H1 (cell line): ENCODE measurements around the gene CLEC19A. TPM values are rescaled to one million over a fixed set of nuclear protein-coding genes. Genes with fewer than 3 reads are reported as not detected.

Experiments
- CTCF ChIA-PET: fragments of 300-600 bp; sonication (Branson Sonifier 250); formaldehyde crosslinking; loops from one replicate; lab custom pipeline; 2021; ENCODE audit not compliant: partially characterized antibody; lab: Charles Lee
- POLR2A ChIA-PET: fragments of 300-600 bp; sonication (Branson Sonifier 250); formaldehyde crosslinking; loops from one replicate; lab custom pipeline; 2021; ENCODE audit warnings: inconsistent platforms; ENCODE audit not compliant: partially characterized antibody; lab: Charles Lee
- DNase-seq, 2 experiments: peaks; one replicate each; pipeline versions ENCODE4 v3.0.0 to v3.0.0-alpha.2; 2010 to 2022; ENCODE audit warnings: low spot score in 2 of 2, low read depth in 1 of 2, mixed read lengths in 1 of 2
- FAIRE-seq: peaks from 2 replicates; lab custom pipeline; 2011; peaks lifted over from hg19 to GRCh38; lab: Jason Lieb, UNC
- H2AFZ ChIP-seq: 2 replicates; pipeline ENCODE4 v1.8.1; 2012; ENCODE audit warnings: low read length, inconsistent platforms
- H2AK5ac ChIP-seq: 2 replicates; pipeline ENCODE4 v1.6.1; 2013; ENCODE audit warnings: low read depth, low read length
- H2BK120ac ChIP-seq: replicated peaks from 2 replicates; pipeline ENCODE3; 2013; ENCODE audit warnings: low read depth, low read length, inconsistent platforms
- H2BK12ac ChIP-seq: 2 replicates; pipeline ENCODE4 v1.6.1; 2013; ENCODE audit warnings: low read depth, low read length
- H2BK15ac ChIP-seq: 2 replicates; pipeline ENCODE4 v1.6.1; 2013; ENCODE audit warnings: low read length
- H2BK20ac ChIP-seq: 2 replicates; pipeline ENCODE4 v1.6.1; 2013; ENCODE audit warnings: low read length
- H2BK5ac ChIP-seq: 2 replicates; pipeline ENCODE4 v1.6.1; 2013; ENCODE audit warnings: low read depth, low read length
- H3K14ac ChIP-seq: 2 replicates; pipeline ENCODE4 v1.6.1; 2013; ENCODE audit warnings: inconsistent platforms; ENCODE audit not compliant: insufficient read length
- H3K18ac ChIP-seq: 2 replicates; pipeline ENCODE4 v1.6.1; 2013; ENCODE audit warnings: low read length; ENCODE audit errors: extremely low read depth
- H3K23ac ChIP-seq: 2 replicates; pipeline ENCODE4 v1.6.1; 2013; ENCODE audit warnings: inconsistent platforms; ENCODE audit not compliant: insufficient read length
- H3K23me2 ChIP-seq: 2 replicates; pipeline ENCODE4 v1.6.1; 2013; ENCODE audit warnings: low read depth, low read length
- H3K27ac ChIP-seq: 2 replicates; pipeline ENCODE4 v1.6.1; 2011; ENCODE audit warnings: low read depth, low read length, inconsistent platforms
- H3K27me3 ChIP-seq, 4 experiments: replicated peaks in 1 of 4; 1 replicate in 1 of 4; 2 replicates in 3 of 4; pipeline versions ENCODE4 v1.6.1 to v1.8.1; 2011 to 2013; ENCODE audit warnings: low read length in 3 of 4, mild to moderate bottlenecking in 3 of 4, inconsistent platforms in 2 of 4, mixed read lengths in 2 of 4, moderate library complexity in 1 of 4; ENCODE audit not compliant: control insufficient read depth in 3 of 4, insufficient read depth in 3 of 4; ENCODE audit errors: extremely low read depth in 1 of 4
- H3K36me3 ChIP-seq, 4 experiments: 2 replicates each; pipeline versions ENCODE4 v1.6.1 to v1.8.1; 2011 to 2013; ENCODE audit warnings: mild to moderate bottlenecking in 4 of 4, low read length in 3 of 4, moderate library complexity in 2 of 4, control low read depth in 1 of 4, inconsistent platforms in 1 of 4; ENCODE audit not compliant: insufficient read depth in 4 of 4, control insufficient read depth in 2 of 4
- H3K4ac ChIP-seq: replicated peaks from 2 replicates; pipeline ENCODE3; 2013; ENCODE audit warnings: low read length, low read depth, mixed read lengths, inconsistent platforms; ENCODE audit not compliant: insufficient read length
- H3K4me1 ChIP-seq, 4 experiments: replicated peaks in 1 of 4; 1 replicate in 1 of 4; 2 replicates in 3 of 4; pipeline versions ENCODE4 v1.6.1 to v1.8.1; 2011 to 2013; ENCODE audit warnings: low read length in 3 of 4, inconsistent platforms in 2 of 4, mixed read lengths in 1 of 4; ENCODE audit not compliant: insufficient read depth in 4 of 4, control insufficient read depth in 3 of 4
- H3K4me2 ChIP-seq, 2 experiments: 2 replicates each; pipeline versions ENCODE4 v1.6.1 to v1.8.1; 2011 to 2013; ENCODE audit warnings: low read depth in 2 of 2, low read length in 2 of 2, control low read depth in 1 of 2, inconsistent platforms in 1 of 2, mild to moderate bottlenecking in 1 of 2; ENCODE audit not compliant: insufficient read depth in 1 of 2
- H3K4me3 ChIP-seq, 4 experiments: fragments of 200-600, 300-600 bp in 1 of 4; sonication (generic), shearing (Covaris generic), sonication (Bioruptor Twin) in 1 of 4; 2 replicates each; pipeline versions ENCODE4 v1.5.1 to v1.8.1; 2011 to 2016; ENCODE audit warnings: low read length in 4 of 4, low read depth in 3 of 4, control low read depth in 2 of 4, inconsistent platforms in 2 of 4, mild to moderate bottlenecking in 2 of 4, mixed read lengths in 1 of 4, moderate library complexity in 1 of 4; ENCODE audit not compliant: insufficient read depth in 2 of 4; ENCODE audit errors: extremely low read depth in 1 of 4
- H3K56ac ChIP-seq: replicated peaks from 2 replicates; pipeline ENCODE3; 2013; ENCODE audit warnings: low read depth, mild to moderate bottlenecking, mixed read lengths, low read length, inconsistent platforms; ENCODE audit not compliant: insufficient read length
- H3K79me1 ChIP-seq: 2 replicates; pipeline ENCODE4 v1.6.1; 2013; ENCODE audit warnings: low read depth, low read length, control low read depth
- H3K79me2 ChIP-seq, 2 experiments: 2 replicates each; pipeline versions ENCODE4 v1.6.1 to v1.8.1; 2012 to 2013; ENCODE audit warnings: low read length in 2 of 2, mild to moderate bottlenecking in 2 of 2, inconsistent platforms in 1 of 2; ENCODE audit not compliant: insufficient read depth in 2 of 2, control insufficient read depth in 1 of 2
- H3K9ac ChIP-seq, 4 experiments: replicated peaks in 1 of 4; 1 replicate in 1 of 4; 2 replicates in 3 of 4; pipeline versions ENCODE4 v1.6.1 to v1.8.1; 2011 to 2013; ENCODE audit warnings: low read depth in 3 of 4, low read length in 3 of 4, control low read depth in 2 of 4, mild to moderate bottlenecking in 2 of 4, moderate library complexity in 2 of 4, inconsistent platforms in 1 of 4; ENCODE audit errors: extremely low read depth in 1 of 4
- H3K9me3 ChIP-seq, 2 experiments: 2 replicates each; pipeline versions ENCODE4 v1.6.1 to v1.8.1; 2012 to 2013; ENCODE audit warnings: mild to moderate bottlenecking in 2 of 2, moderate library complexity in 2 of 2, control low read depth in 1 of 2, inconsistent platforms in 1 of 2, low read depth in 1 of 2, low read length in 1 of 2, mixed read lengths in 1 of 2; ENCODE audit not compliant: insufficient read depth in 2 of 2
- H4K20me1 ChIP-seq, 2 experiments: replicated peaks in 1 of 2; 2 replicates each; pipeline versions ENCODE3 to v1.8.1; 2011 to 2013; ENCODE audit warnings: inconsistent platforms in 2 of 2, low read length in 2 of 2, mild to moderate bottlenecking in 1 of 2; ENCODE audit not compliant: insufficient read depth in 2 of 2, control insufficient read depth in 1 of 2
- H4K5ac ChIP-seq: 2 replicates; pipeline ENCODE4 v1.6.1; 2013; ENCODE audit warnings: low read length, low read depth, mixed read lengths, inconsistent platforms; ENCODE audit not compliant: insufficient read length
- H4K8ac ChIP-seq: 2 replicates; pipeline ENCODE4 v1.8.0; 2013; ENCODE audit warnings: mild to moderate bottlenecking, moderate library complexity, low read length, inconsistent platforms; ENCODE audit not compliant: insufficient read depth; ENCODE audit errors: extremely low read depth
- H4K91ac ChIP-seq: replicated peaks from 2 replicates; pipeline ENCODE3; 2013; ENCODE audit warnings: low read length, mixed read lengths, inconsistent platforms; ENCODE audit not compliant: insufficient read length
- CBX8 ChIP-seq: fragments of 300-800, 300-1000 bp; sonication (generic); IDR thresholded peaks from 2 replicates; pipeline ENCODE4 v1.7.1; 2016; ENCODE audit warnings: low read depth, low read length, borderline replicate concordance
- HDAC2 ChIP-seq, 2 experiments: fragments of 300-600 bp in 1 of 2; sonication (generic) in 1 of 2; IDR thresholded peaks; 2 replicates each; pipeline ENCODE4 v1.6.1; 2011 to 2012; ENCODE audit warnings: low read depth in 2 of 2, low read length in 2 of 2, mild to moderate bottlenecking in 2 of 2, moderate library complexity in 2 of 2, borderline replicate concordance in 1 of 2, inconsistent platforms in 1 of 2
- KDM1A ChIP-seq: fragments of 200-600, 300-600 bp; sonication (generic); IDR thresholded peaks from 2 replicates; pipeline ENCODE4 v1.7.1; 2016; ENCODE audit warnings: mild to moderate bottlenecking, low read length, borderline replicate concordance
- SP2 ChIP-seq: IDR thresholded peaks from 2 replicates; pipeline ENCODE4 v1.6.1; 2012; ENCODE audit warnings: mild to moderate bottlenecking, low read length, inconsistent platforms
- WGBS, 2 experiments: shearing (Covaris generic) in 1 of 2; methylation state at CpG; one replicate each; pipeline versions ENCODE4 v1.1.6 to v1.1.7; 2013 to 2015; ENCODE audit warnings: low lambda C conversion rate in 2 of 2, mixed read lengths in 2 of 2, inconsistent platforms in 1 of 2, low coverage in 1 of 2, missing lambda C conversion rate in 1 of 2; ENCODE audit not compliant: insufficient replicate concordance in 2 of 2, insufficient coverage in 1 of 2, insufficient read length in 1 of 2; ENCODE audit errors: extremely low coverage in 1 of 2, missing lambda C conversion rate in 1 of 2; 5-methylcytosine and 5-hydroxymethylcytosine counted together
- polyA plus RNA-seq, 7 experiments: library from polyadenylated mRNA; depleted of rRNA in 3 of 7; stranded (reverse) in 5 of 7; unstranded in 2 of 7; fragments of >200 nt in 5 of 7; fragments of 200-250 nt in 2 of 7; gene quantifications; 1 replicate in 5 of 7; 2 replicates in 1 of 7; 4 replicates in 1 of 7; pipeline versions ENCODE4 v1.2.1 to v1.2.3, GENCODE V29; 2011 to 2013; ENCODE audit warnings: missing spikeins in 2 of 7, mixed read lengths in 2 of 7
- total RNA-seq: library from RNA; stranded (reverse); fragmentation: NEBNext Ultra II Directional; extraction: Animal tissue kit (Norgen Biotek cat#: 25700); gene quantifications from 2 replicates; pipeline ENCODE4 v1.2.1, GENCODE V29; 2021

Gene CLEC19A
- total and polyA plus RNA-seq, 2 of the 8 experiments (the other 6 are each of a cell fraction or from before 2014, with no cell fraction given): 0.35 to 0.88 TPM

DNA sequence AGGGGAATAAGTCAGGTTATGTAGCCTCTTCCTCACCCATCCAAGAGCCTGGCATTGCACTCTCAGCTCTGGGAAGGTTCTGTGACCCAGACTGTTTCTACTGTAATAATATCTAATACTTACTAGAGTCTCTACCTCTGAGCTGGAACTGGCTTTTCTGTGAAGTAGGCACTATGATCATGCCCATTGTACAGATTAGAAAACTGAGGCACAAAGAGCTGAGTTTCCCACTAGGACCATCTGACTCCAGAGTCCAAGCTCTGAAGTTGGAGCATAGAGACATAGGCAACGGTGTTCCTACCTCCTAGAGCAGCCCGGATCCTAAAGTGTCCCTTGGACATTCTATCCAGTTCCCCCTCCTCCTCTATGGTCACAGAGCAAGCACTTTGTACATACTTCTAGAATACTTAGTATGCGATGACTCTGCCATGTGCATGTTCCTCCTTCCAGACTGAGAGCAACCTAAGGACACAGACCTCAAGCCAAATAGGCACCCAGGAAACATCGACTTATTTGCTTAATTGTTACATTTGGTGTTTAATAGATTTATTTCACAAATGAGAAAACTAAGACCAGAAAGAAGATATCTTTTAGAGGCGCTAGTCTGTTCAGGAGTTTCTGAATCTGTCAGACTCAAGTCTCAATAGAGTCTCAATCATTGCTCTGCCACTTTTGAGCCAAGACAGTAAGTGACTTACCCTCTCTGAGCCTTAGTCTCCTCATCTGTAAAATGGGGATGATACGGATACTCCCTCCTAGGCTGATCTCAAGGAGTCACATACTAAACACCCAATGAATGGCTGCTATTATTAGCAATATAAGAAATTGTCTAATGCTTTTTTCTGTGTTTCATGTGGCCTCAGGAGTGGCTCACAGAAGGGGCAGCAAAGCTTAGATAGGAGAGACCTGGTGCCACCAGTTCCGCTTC, 3.6 kb downstream of the CLEC19A start:
- Histone ChIP-seq H2BK5ac (peak overlapping the region; percentile 86; the same call in 1 of the 2 replicates), H2BK12ac (peak overlapping the region; percentile 96), H3K4me1 (peaks cover 11 to 35% (median 26%) of the 10 kb centered on the region in 4 experiments), H2AFZ (0 out of 2 replicates have a peak overlapping the region, but pooled peaks have one; percentile 36), H3K4ac (peak overlapping the region; percentile 46), H2BK120ac (peak overlapping the region; percentile 3), H3K27ac (peak overlapping the region; percentile 70; the same call in 1 of the 2 replicates), H3K23ac (no peak overlapping the region), H3K9ac (no peak overlapping the region), H3K4me3 (no peak overlapping the region), H3K56ac (no peak overlapping the region), H3K79me1 (no peaks in the 10 kb centered on the region), H3K36me3 (no peaks in the 10 kb centered on the region), H2BK15ac (no peak overlapping the region), H3K9me3 (no peaks in the 10 kb centered on the region), H4K91ac (peak overlapping the region; percentile 71), H2BK20ac (0 out of 2 replicates have a peak overlapping the region, but pooled peaks have one; percentile 77), H3K18ac (peak overlapping the region; percentile 79; the same call in 1 of the 2 replicates), H4K20me1 (no peaks in the 10 kb centered on the region), H3K23me2 (no peaks in the 10 kb centered on the region), H4K5ac (no peak overlapping the region), H3K4me2 (no peak overlapping the region; a peak in 1 of 4 replicates), H3K14ac (no peak overlapping the region), H3K27me3 (no peaks in the 10 kb centered on the region)
- 90% methylated on average over 7 of the region's 7 CpGs; no CpG with 5 or more reads in 1 of the 2 experiments for WGBS, 2 experiments
- CTCF ChIA-PET: interaction anchor here (1.4 kb wide), 1 partner anchor 110 kb away, joined by 5 read pairs; no protein-coding TSS in a partner anchor
- FAIRE-seq: no peak
- TF ChIP-seq KDM1A: peak; percentile 75
- TF ChIP-seq CBX8: no peak
- TF ChIP-seq HDAC2 (IDR thresholded peaks at IDR 0.05; ENCODE audit: borderline replicate concordance in 1 of 2, low read depth in 2 of 2, low read length in 2 of 2): peak in 1 of 2 experiments; percentile 33; a peak in 1 of 4 replicates
- TF ChIP-seq SP2: peak; percentile 58; the same call in 1 of the 2 replicates
- TF ChIP-seq, all 59 proteins: peak for 3
- Histone ChIP-seq H3K79me2 (no peaks in the 10 kb centered on the region), H2AK5ac (no peak overlapping the region; the same call in 1 of the 2 replicates), H4K8ac (no peak overlapping the region)
- POLR2A ChIA-PET: no interaction called here
- no peak for DNase-seq
